H1 (cell line): ENCODE data around the gene PLB1. TPM values are rescaled to one million over a fixed set of nuclear protein-coding genes. Genes with fewer than 3 reads are reported as not detected.

Experiments
- SIRT6 ChIP-seq: IDR thresholded peaks from one replicate; pipeline ENCODE4 v1.7.1; 2012; ENCODE audit warnings: low read length, inconsistent platforms
- polyA plus RNA-seq, 7 experiments: library from polyadenylated mRNA; depleted of rRNA in 3 of 7; stranded (reverse) in 5 of 7; unstranded in 2 of 7; fragments of >200 nt in 5 of 7; fragments of 200-250 nt in 2 of 7; gene quantifications; 1 replicate in 5 of 7; 2 replicates in 1 of 7; 4 replicates in 1 of 7; pipeline versions ENCODE4 v1.2.1 to v1.2.3, GENCODE V29; 2011 to 2013; ENCODE audit warnings: missing spikeins in 2 of 7, mixed read lengths in 2 of 7
- total RNA-seq: library from RNA; stranded (reverse); fragmentation: NEBNext Ultra II Directional; extraction: Animal tissue kit (Norgen Biotek cat#: 25700); gene quantifications from 2 replicates; pipeline ENCODE4 v1.2.1, GENCODE V29; 2021

The PLB1 gene
- total and polyA plus RNA-seq, 2 of the 8 experiments (the other 6 are each of a cell fraction or from before 2014, with no cell fraction given), result 0.20 to 0.36 TPM

DNA sequence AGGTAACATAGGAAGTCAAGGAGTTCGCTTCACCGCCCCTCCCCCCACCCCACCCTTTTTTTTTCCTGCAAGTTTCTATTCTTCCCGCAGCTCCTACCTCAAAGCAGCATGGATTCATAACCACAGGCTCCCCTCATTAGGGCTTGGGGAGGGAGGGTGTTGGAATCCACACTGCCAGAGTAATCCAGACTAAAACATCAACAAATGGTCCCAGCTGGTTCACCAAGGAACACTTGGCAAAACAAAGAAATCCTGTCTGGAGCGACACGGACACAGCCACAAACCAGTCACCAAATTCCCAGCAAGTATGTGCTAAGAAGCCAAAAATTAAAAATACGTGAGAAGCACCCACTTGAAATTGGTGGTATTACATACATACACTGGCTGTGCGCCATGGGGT is 148.9 kb downstream of the PLB1 start (continued):
- no peak for TF ChIP-seq SIRT6
